NCI-H1436 treated with DMSO at 0.1 percent for 48 hours (cell line): ENCODE results near the gene SSBP3.

ENCODE experiments used
- DNase-seq: peaks from one replicate; lab custom pipeline; 2025; lab: John Stamatoyannopoulos, UW

SSBP3 gene

DNA sequence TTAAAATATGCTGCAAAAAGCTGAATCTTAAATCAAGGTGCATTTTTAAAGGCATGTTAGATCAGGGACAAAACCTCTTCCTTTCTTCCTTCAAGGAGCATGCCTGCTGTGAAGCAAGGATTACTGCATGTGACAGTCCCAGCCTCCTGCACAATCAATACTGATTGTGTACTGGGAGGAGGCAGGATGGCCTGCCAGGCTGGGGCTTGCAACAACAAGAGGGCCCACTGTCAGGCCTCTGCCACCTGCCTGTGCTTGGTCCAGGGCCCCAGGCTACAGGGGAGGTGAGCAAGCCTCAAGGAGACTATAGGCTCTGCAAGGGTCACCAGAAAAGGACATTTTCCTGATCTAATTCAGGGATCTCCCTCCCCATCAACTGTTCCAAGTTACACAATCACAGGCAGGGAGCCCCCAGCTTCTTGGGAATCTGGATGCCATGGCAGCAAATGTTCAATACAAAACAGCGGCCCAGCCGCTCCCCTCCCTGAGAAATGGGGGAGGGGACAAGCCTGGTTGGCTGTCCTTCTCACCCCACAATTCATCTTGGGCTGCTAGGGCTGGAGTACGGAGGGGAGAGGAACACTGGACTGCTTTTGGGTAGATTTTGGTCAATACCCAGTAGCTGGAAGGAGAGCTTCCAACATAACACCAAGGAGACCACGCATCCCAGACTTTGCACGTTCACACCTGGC is 76.7 kb downstream of the SSBP3 start:
- no peak for DNase-seq

GRCh38 chr1:54328066-54328636 is 78.0 kb downstream of the SSBP3 start:
- no peak for DNase-seq

- no peak for DNase-seq
Measured at GRCh38 chr1:54327386-54328065, 78.7 kb downstream of the SSBP3 start.

GRCh38 chr1:54326543-54327385 is 79.4 kb downstream of the SSBP3 start:
- DNase-seq, result no peak

- DNase-seq, result peak; percentile 54
Measured at GRCh38 chr1:54325703-54326461, 80.3 kb downstream of the SSBP3 start.

DNA sequence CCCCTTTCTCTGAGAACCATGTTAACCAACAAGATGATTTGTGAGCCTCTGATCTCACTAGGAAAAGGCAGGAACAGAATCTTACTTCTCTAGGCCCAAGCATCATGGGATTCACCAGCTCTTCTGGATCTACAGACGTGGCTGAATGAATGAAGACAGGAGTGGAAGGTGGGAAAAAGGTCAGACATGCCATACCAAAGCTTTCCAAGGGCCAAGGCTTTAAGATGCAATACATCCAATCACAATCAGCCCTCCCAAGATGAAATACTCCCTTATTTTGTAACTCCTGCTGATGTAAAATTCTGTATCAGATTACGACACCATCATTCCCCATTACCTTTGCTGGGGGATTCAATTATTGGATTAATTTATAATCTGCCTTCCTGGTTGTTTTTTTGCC is 80.9 kb downstream of the SSBP3 start:
- no peak for DNase-seq

DNA sequence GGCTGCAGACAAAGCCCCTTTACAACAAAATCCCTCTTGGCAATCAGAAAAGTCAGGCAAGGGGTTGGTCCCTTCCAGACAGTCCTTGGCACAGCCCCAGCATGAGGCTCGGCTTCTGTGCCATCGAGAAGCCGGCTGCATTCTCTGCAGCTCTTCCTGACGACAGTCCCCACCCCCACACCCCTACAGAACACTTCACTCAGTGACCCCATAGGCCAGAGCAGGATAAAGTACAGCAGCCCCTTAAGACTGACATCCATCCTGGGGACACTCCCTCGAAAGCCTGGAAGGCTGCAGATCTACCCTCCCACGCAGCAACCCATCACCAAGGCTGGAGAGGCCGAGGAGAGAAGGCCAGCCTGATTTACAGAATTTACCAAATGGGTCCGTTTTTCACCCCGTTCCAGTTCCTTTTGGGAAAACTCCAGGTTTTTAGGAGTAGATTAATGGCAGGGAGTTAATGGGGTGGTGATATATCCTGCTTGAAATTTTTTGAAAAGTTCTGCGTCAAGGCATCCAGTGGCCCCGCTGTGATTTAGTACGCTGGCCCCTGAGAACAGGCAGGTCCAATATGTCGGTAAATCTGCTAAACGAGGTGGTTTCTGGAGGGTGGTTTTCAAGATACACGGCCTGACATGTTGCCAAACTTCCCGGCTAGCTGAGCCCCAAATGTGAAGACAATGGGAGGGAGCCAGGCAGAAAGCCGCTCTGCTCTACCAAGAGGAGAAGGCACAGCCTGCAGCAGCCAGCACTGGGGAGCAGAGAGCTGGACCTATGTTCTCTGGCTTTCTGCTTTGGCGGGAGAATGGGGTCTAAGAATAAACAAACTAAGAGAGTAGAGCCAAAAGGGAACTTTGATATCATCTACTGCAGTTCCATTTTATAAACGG is 81.7 kb downstream of the SSBP3 start:
- no peak for DNase-seq

DNA sequence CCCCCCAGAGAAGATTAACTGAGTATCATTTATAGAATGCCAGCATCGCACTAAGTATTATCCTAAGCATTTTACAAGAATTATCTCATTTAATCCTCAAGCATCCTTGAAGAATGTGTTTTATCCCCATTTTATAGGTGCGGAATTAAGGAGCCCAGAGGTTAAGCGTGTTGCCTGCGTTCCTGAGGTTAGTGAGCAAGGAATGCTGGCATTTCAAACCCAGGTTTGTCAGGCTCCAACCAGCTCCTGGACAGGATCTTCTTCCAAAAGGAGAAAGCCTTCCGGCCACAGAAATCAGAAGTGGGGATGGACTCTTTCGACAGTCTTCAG is 82.3 kb downstream of the SSBP3 start:
- DNase-seq, result no peak

GRCh38 chr1:54323324-54323739 is 82.9 kb downstream of the SSBP3 start:
- no peak for DNase-seq

- no peak for DNase-seq
Measured at GRCh38 chr1:54318246-54318814, 87.9 kb downstream of the SSBP3 start.

DNA sequence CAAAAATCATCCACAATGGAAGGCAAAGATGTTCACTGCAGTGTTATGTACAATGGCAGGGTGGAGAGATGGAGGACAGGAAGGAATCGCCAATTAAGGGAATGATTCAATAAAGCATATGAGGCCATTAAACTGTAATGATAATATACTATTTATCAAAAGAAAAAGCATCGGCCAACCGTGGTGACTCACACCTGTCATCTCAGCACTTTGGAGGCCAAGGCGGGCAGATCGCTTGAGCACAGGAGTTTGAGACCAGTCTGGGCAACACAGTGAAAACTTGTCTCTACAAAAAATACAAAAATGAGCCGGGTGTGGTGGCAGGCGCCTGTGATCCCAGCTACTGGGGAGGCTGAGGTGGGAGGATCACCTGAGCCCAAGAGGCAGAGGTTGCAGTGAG is 89.1 kb downstream of the SSBP3 start:
- no peak for DNase-seq

- DNase-seq, result no peak
Measured at GRCh38 chr1:54315099-54315498, 91.1 kb downstream of the SSBP3 start.

DNA sequence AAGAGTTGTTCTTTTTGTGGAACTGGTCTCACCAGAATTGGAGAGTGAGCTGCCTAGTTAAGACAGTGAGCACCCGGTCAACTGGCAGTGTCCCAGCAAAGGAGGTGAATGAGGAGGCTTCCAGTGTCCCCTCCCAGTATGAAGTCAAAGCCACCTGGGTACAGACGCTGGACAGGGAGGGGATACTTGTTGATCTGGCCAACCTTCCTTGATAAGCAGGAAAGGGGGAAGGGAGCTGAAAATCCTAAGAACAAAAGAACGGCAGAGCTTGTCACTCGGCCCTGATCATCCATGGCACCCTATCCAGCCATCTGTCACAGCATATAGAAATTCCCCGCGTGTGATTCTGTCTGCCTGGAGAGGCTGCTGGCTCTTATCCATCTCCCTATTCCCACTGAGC is 91.5 kb downstream of the SSBP3 start:
- no peak for DNase-seq

DNA sequence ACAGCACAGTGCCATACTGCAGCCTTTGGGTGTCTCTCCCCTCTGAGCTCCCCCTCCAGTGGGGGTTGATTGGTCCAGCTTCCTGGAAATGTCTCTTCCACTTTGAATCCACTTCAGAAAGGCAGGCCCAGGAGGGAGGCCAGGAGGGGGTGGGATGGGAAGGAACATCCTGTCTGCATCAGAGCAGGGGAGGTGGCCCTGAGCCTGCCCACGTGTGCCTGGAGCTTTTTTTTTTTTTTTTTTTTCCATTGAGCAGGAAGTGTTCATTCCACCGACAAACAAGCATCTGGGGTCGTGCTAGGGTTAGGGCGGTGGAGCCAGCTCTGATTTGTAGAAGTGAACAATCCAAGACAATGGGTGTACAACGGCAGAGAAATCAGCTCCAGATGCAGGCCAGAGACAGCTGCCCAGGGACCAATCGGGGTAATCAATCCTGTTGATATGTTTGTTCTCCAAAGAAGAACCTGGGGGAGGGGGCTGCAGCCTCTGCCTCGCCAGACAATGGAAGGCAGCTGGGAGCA is 93.3 kb downstream of the SSBP3 start:
- DNase-seq, result no peak

DNA sequence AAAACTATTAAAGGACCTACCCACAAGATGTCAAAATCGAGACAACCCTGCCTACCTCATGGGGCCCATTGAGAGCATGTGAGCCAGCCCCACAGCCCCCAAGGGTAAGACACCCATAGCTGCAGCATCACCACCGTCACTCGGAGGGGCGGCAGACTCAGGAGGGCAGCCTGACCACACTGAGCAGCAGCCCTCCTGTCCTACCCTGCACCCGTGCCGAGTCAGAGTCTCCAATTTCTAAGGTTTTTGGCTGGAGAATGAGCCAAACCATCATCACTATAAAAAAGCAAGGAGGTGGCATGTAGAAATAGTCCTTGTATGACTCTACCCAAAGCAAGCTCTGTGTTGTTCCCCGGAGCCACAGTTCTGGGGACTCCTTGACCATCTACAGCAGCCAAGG is 94.7 kb downstream of the SSBP3 start:
- DNase-seq, result no peak

DNA sequence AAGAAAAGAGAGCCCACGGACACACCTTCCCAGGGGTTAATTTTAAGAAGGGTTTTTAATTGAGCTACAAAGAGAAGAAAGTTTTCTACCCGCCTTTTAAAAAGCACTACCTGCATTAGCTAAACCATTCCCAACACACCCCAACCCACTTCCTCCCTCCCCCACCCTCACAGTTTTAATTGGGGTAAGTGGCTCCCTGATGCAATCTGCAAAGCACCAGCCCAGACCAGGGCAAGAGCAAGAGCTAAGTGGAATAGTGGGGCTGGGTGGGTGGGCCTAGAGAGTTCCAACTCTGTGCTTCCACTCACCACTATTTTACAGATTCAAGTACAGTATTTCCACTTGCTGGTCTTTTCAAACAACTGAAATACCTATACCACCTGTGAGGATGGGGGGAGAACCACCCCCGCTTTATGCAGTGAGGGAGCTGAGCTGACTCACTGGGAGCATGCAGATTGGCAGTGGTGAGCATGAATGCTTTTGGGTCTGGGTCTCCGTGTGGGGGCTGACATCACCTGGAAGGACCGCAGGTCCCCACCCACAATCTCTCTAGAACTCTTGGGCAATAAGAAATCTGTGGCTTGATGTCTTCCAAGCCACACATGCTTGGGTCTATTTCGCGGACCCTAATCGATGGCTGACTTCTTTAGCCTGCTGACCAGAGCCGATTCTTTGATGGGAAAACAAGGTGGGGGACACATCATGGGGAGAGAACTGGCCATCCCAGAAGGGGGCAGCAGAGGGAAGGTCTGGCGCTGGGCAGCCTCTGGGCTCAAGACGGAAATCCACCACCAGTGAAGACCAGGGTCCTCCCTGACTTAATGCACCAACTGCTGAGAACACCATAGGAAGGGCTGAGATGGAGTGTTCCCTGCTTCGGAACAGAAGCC is 95.5 kb downstream of the SSBP3 start:
- DNase-seq, result no peak

DNA sequence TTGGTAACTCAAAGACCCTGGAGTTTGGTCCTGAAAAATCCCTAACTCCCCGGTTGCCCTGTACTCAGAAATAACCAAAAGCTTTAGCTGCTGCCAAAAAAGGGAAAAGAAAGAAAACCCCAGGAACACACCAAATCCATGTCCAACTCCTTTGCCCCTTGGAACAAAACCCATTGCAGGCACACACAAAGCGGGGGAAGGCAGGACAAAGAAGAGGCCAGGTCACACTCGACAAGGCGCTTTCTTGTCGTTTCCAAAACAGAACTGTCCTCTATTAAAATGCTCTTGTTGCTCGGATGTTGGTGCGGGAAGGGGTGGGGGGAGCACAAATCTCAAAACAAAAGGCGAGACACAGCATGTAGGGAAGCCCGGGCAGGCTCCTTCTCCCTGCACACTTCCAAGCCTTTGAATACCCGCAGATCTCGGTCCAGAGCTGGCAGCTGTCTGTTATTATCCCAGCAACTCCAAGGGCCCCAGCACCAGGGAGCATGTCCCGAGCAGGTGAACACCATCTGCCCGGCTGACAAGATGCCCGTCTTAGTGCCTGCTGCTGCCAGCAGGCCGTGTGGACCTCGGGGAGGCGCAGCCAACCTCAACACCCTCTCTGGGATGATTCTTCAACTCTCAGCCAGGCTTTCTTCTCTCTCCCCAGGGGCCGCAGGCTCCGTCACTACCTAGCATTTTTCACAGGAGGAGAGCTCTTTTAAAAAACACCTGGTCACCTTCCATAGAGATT is 96.4 kb downstream of the SSBP3 start:
- DNase-seq, result peak; percentile 32

GRCh38 chr1:54307305-54307704 is 98.9 kb downstream of the SSBP3 start:
- no peak for DNase-seq
